Measurements from ENCODE around the gene PCLO. TPM values are rescaled to one million over a fixed set of nuclear protein-coding genes. Genes with fewer than 3 reads are reported as not detected.

Gene PCLO
- total and polyA plus RNA-seq, 9 of the 15 experiments (the other 6 are each of a cell fraction or from before 2014, with no cell fraction given) = under 0.01 to 0.01 TPM; not detected in 7

GRCh38 chr7:82959528-82959927, 203.2 kb downstream of the PCLO start:
- intact Hi-C loops (cut with micrococcal nuclease) = no loop called here
- Histone ChIP-seq H3K9ac (ENCODE audit: insufficient read depth in 1 of 2, low read depth in 2 of 2, low read length in 2 of 2) (no peak overlapping the region), H4K20me1 (replicated peaks; ENCODE audit: control insufficient read depth, insufficient read depth, low read length) (no peaks in the 10 kb centered on the region), H3K9me1 (ENCODE audit: control insufficient read depth, insufficient read depth, low read length) (no peaks in the 10 kb centered on the region), H3K9me3 (replicated peaks; ENCODE audit: control insufficient read depth, insufficient read depth, low read depth, low read length) (no peaks in the 10 kb centered on the region; the same call in 1 of the 2 replicates), H3K27me3 (ENCODE audit: control insufficient read depth in 2 of 2, insufficient read depth in 2 of 2, low read length in 2 of 2) (no peaks in the 10 kb centered on the region), H3K4me1 (replicated peaks in 1 of 2; ENCODE audit: control insufficient read depth in 2 of 2, insufficient read depth in 2 of 2, low read length in 2 of 2) (no peaks in the 10 kb centered on the region), H3K4me3 (no peak overlapping the region), H3K4me2 (ENCODE audit: insufficient read depth, low read length) (no peak overlapping the region), H2AFZ (ENCODE audit: low read depth, low read length) (no peak overlapping the region), H3K36me3 (ENCODE audit: control insufficient read depth, insufficient read depth, low read length) (no peaks in the 10 kb centered on the region), H3K27ac (ENCODE audit: extremely low read depth, low read depth, low read length) (no peak overlapping the region), H3K79me2 (ENCODE audit: control insufficient read depth, insufficient read depth, low read length) (no peaks in the 10 kb centered on the region)
- CTCF ChIA-PET (ENCODE audit: low intra/inter-chr PET ratio) = no interaction called here
- TF ChIP-seq HIVEP1 (CRISPR knock-in tag; IDR thresholded peaks at IDR 0.05) (no peak), MCM7 (IDR thresholded peaks at IDR 0.05) (no peak), RFX1 (IDR thresholded peaks at IDR 0.05) (no peak), DLX4 (CRISPR knock-in tag; IDR thresholded peaks at IDR 0.05) (no peak), ZNF586 (CRISPR knock-in tag; conservative IDR thresholded peaks at IDR 0.05) (no peak), CEBPB (tag; IDR thresholded peaks at IDR 0.05) (no peak), PCBP2 (IDR thresholded peaks at IDR 0.05; ENCODE audit: low read depth, low read length, poor library complexity, severe bottlenecking) (no peak), HDAC2 (IDR thresholded peaks at IDR 0.05) (no peak), TAF1 (IDR thresholded peaks at IDR 0.05; ENCODE audit: control insufficient read depth, extremely low read depth, insufficient read depth, low read length, severe bottlenecking) (no peak), PTTG1 (tag; IDR thresholded peaks at IDR 0.05; ENCODE audit: low read depth) (no peak), SIX5 (IDR thresholded peaks at IDR 0.05; ENCODE audit: borderline replicate concordance in 1 of 2, insufficient read depth in 1 of 2, low read depth in 1 of 2, low read length in 2 of 2) (no peak), NFRKB (IDR thresholded peaks at IDR 0.05; ENCODE audit: low read depth) (no peak), FOXP1 (CRISPR knock-in tag; IDR thresholded peaks at IDR 0.05) (no peak), CBX1 (IDR thresholded peaks at IDR 0.05; ENCODE audit: low read depth) (no peak), MBD2 (IDR thresholded peaks at IDR 0.05; ENCODE audit: borderline replicate concordance, low read depth) (no peak), ZHX1 (conservative IDR thresholded peaks at IDR 0.05; ENCODE audit: low read length) (no peak), ZNF347 (CRISPR knock-in tag; IDR thresholded peaks at IDR 0.05; ENCODE audit: low read depth) (no peak), MEIS2 (IDR thresholded peaks at IDR 0.05; ENCODE audit: partially characterized antibody) (no peak), ZSCAN32 (CRISPR knock-in tag; IDR thresholded peaks at IDR 0.05) (no peak)
- DNase-seq (ENCODE audit: extremely low read depth in 1 of 4, low spot score in 3 of 4) = no peak
- no peak for FAIRE-seq
- WGBS (ENCODE audit: insufficient coverage, low coverage, missing lambda C conversion rate) = 5% methylated on average over 2 of the region's 2 CpGs
- no TSS peak for BruUV-seq (replicated peaks)
- in situ Hi-C loops (cut with MboI) = no loop called here
- POLR2A ChIA-PET = no interaction called here
- no peak for ATAC-seq
